Stimulated activated CD8-positive, alpha-beta memory T cell treated with anti-CD3 and anti-CD28 coated beads, Interleukin-12 subunit alpha, Interleukin-12 subunit beta, amount 100 ng/mL, for 1 hour (primary cell): ENCODE measurements around the gene B4GALT3.

Experiments
- DNase-seq: peaks from one replicate; pipeline ENCODE4 v3.0.0-alpha.2; 2020; ENCODE audit warnings: low read depth

The B4GALT3 gene

DNA sequence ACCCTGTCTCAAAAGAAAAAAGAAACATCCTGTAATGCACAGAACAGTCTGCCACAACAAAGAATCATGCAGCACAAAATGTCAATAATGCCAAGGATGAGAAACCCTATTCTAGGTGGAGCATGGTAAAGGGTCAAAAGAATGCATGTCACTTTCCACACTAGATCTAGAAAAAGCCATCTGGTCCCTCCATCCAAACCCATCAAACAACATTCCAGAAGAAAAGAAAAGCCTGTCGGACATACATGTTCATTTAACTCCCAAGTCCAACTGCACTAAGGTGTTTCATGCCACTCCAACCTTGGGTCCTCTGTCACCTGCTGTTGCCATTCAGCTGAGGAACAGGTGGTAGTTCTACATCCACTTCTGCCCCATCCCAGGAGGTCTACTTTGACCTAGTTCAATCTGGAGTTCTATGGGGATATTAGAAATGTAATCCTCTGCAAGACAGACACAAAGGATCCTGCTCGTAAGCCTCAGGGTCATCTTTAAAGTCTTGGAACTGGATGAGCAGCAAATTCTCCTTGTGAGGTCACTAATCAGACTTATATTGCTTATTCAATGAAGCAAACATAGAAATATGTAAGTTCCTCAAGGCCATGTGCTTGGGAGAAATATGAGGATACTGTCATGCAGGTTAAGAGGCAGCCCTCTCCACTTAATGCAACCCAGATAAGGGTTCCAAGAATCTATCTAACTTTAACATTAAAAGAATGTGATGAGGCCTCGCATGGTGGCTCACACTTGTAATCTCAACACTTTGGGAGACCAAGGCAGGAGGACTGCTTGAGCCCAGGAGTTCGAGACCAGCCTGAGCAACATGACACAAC is 48.5 kb downstream of the B4GALT3 start:
- DNase-seq = no peak

DNA sequence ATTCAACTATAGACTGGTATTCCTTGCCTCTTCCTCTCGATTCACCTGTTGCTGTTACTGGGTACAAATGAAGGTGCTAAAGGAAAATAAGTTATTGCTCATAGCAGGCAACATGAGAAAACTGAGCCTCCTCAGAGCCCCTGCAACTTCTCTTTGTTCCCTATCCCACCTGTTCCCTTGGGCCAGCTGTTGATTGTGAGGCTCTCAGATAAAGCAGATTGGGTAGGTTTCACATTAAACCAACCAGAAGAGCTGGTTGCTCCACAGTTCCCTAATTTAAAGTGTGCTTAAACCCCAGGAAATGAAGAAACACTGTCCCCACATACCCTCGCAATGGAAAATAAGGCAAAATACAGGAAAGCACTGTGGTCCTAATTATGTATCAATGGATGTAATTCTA is 49.7 kb downstream of the B4GALT3 start:
- no peak for DNase-seq

GRCh38 chr1:161122967-161123366 is 54.3 kb downstream of the B4GALT3 start:
- no peak for DNase-seq

- no peak for DNase-seq
Observed at GRCh38 chr1:161121834-161122233, 55.5 kb downstream of the B4GALT3 start.
